ENCODE results near the gene ALG2. TPM values are rescaled to one million over a fixed set of nuclear protein-coding genes. Genes with fewer than 3 reads are reported as not detected.

The ALG2 gene
- polyA plus RNA-seq, 3 donors = 15.9 to 25.5 (median 23.6) TPM

DNA sequence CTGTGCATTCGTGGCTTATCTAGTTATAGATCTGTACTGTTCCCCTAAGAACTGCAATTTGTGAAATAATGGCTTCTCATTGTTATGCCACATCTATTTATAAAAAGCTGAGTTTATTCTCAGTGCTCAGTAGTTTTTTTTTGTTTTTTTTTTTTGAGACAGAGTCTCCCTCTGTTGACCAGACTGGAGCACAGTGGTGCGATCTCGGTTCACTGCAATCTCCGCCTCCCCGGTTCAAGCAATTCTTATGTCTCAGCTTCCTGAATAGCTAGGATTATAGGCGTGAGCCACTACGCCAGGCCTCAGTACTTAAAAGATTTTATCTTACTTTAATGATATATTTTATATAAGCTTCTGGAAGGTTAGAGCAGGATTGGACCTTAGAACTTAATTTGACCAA, 19.4 kb upstream of the ALG2 start:
- no peaks in the 10 kb centered on the region for H3K9me3 Mint-ChIP-seq
- WGBS (ENCODE audit: insufficient coverage) = no CpG with 5 or more reads among the region's 7 CpGs

DNA sequence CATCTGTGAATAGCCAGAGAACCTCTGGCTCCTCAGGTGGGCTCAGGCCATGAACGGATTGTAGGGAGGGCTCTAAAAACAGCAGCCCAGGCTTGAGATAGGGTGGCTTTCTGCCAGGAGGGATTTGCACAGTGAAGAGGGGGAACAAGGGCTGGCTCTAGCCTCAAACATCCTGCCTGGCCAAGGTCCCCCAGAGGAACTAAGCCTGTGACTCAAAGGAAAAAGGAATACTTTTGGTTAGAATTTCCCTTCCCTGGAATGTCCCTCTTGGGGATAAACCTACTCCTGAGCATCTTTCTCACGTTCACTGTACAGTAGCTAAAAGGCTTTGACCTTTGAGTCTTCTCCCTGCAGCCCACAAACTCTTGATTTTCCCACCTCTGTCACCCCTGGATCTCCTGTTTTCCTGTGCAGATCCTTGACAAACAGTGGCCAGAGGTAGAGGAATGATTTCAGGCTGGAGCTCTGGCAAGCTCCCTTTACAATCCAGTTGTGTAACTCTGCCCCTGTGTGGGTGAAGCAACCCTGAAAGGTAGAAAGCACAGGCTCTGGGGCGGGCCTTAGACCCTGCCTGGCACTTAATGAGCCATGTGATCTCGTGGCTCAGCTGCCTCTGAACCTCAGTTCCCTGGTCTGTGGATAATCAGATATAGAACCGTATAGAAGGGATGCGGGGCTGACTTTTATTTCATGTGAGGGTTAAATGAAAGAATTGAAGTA, 17.8 kb upstream of the ALG2 start:
- peaks cover 3 to 30% of the 10 kb centered on the region in 2 donors for H3K36me3 ChIP-seq (replicated peaks in 1 of 2; ENCODE audit: control insufficient read depth in 1 of 2, insufficient read depth in 2 of 2, low read length in 2 of 2)
- no peaks in the 10 kb centered on the region for H4K20me1 ChIP-seq (ENCODE audit: insufficient read depth, low read length)
- H3K27ac Mint-ChIP-seq = no peak overlapping the region
- no peak overlapping the region for H3K4me3 Mint-ChIP-seq
- no peaks in the 10 kb centered on the region for H3K79me2 ChIP-seq (ENCODE audit: insufficient read depth, low read length)
- WGBS (ENCODE audit: insufficient coverage) = 52% methylated on average over 3 of the region's 6 CpGs
- H3K9ac ChIP-seq (ENCODE audit: insufficient read depth, low read length, poor library complexity, severe bottlenecking) = no peak overlapping the region
- H3K36me3 Mint-ChIP-seq = peaks cover 31 to 37% of the 10 kb centered on the region in 2 donors
- H3K27me3 Mint-ChIP-seq (ENCODE audit: low read depth in 3 of 3) = peaks cover 0 to 1% (median 0%) of the 10 kb centered on the region in 3 donors
- no peaks in the 10 kb centered on the region for H3K9me3 ChIP-seq (replicated peaks in 1 of 2; ENCODE audit: control insufficient read depth in 1 of 2, insufficient read depth in 1 of 2, low read length in 2 of 2)
- no peak overlapping the region for H3K27ac ChIP-seq (ENCODE audit: low read depth in 1 of 2, low read length in 2 of 2)
- TF ChIP-seq, protein P1, sequence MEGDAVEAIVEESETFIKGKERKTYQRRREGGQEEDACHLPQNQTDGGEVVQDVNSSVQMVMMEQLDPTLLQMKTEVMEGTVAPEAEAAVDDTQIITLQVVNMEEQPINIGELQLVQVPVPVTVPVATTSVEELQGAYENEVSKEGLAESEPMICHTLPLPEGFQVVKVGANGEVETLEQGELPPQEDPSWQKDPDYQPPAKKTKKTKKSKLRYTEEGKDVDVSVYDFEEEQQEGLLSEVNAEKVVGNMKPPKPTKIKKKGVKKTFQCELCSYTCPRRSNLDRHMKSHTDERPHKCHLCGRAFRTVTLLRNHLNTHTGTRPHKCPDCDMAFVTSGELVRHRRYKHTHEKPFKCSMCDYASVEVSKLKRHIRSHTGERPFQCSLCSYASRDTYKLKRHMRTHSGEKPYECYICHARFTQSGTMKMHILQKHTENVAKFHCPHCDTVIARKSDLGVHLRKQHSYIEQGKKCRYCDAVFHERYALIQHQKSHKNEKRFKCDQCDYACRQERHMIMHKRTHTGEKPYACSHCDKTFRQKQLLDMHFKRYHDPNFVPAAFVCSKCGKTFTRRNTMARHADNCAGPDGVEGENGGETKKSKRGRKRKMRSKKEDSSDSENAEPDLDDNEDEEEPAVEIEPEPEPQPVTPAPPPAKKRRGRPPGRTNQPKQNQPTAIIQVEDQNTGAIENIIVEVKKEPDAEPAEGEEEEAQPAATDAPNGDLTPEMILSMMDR (IDR thresholded peaks at IDR 0.05) = no peak
- H3K27me3 ChIP-seq (ENCODE audit: control insufficient read depth in 2 of 2, insufficient read depth in 2 of 2, low read length in 2 of 2) = no peaks in the 10 kb centered on the region
- DNase-seq = no peak
- peaks cover 8 to 9% of the 10 kb centered on the region in 2 donors for H3K4me1 ChIP-seq (ENCODE audit: control insufficient read depth in 1 of 2, insufficient read depth in 2 of 2, low read length in 2 of 2)
- intact Hi-C loops (cut with micrococcal nuclease) = loop anchor here in 1 of 2 donors (10.0 kb wide), 1 partner anchor 45 kb away; no protein-coding TSS in a partner anchor
- no peaks in the 10 kb centered on the region for H3K9me3 Mint-ChIP-seq
- no peak overlapping the region for H2AFZ ChIP-seq (ENCODE audit: insufficient read depth, low read depth, low read length, poor library complexity, severe bottlenecking)
- H3K4me3 ChIP-seq (replicated peaks in 1 of 3; ENCODE audit: low read depth in 2 of 3, low read length in 3 of 3) = no peak overlapping the region
- no peak overlapping the region for H3K4me2 ChIP-seq (replicated peaks; ENCODE audit: extremely low read depth, low read length, poor library complexity, severe bottlenecking)
- H3K4me1 Mint-ChIP-seq = peaks cover 19% of the 10 kb centered on the region

More for the DNA sequence above, 19.4 kb upstream of the ALG2 start:
- no peaks in the 10 kb centered on the region for H3K27me3 ChIP-seq (ENCODE audit: control insufficient read depth in 2 of 2, insufficient read depth in 2 of 2, low read length in 2 of 2)
- no peak overlapping the region for H3K27ac Mint-ChIP-seq
- H4K20me1 ChIP-seq (ENCODE audit: insufficient read depth, low read length) = no peaks in the 10 kb centered on the region
- no peak overlapping the region for H3K4me3 ChIP-seq (replicated peaks in 1 of 3; ENCODE audit: low read depth in 2 of 3, low read length in 3 of 3)
- H3K27me3 Mint-ChIP-seq (ENCODE audit: low read depth in 3 of 3) = peaks cover 0 to 1% (median 0%) of the 10 kb centered on the region in 3 donors
- no peak overlapping the region for H2AFZ ChIP-seq (ENCODE audit: insufficient read depth, low read depth, low read length, poor library complexity, severe bottlenecking)
- no peak for DNase-seq
- H3K4me1 ChIP-seq (ENCODE audit: control insufficient read depth in 1 of 2, insufficient read depth in 2 of 2, low read length in 2 of 2) = peaks cover 12 to 16% of the 10 kb centered on the region in 2 donors
- H3K4me3 Mint-ChIP-seq = no peak overlapping the region
- TF ChIP-seq, protein P1 (IDR thresholded peaks at IDR 0.05) = no peak
- H3K9ac ChIP-seq (ENCODE audit: insufficient read depth, low read length, poor library complexity, severe bottlenecking) = no peak overlapping the region
- no peaks in the 10 kb centered on the region for H3K9me3 ChIP-seq (replicated peaks in 1 of 2; ENCODE audit: control insufficient read depth in 1 of 2, insufficient read depth in 1 of 2, low read length in 2 of 2)
- no peaks in the 10 kb centered on the region for H3K79me2 ChIP-seq (ENCODE audit: insufficient read depth, low read length)
- H3K27ac ChIP-seq (ENCODE audit: low read depth in 1 of 2, low read length in 2 of 2) = no peak overlapping the region
- H3K4me2 ChIP-seq (replicated peaks; ENCODE audit: extremely low read depth, low read length, poor library complexity, severe bottlenecking) = no peak overlapping the region
- peaks cover 3 to 25% of the 10 kb centered on the region in 2 donors for H3K36me3 ChIP-seq (replicated peaks in 1 of 2; ENCODE audit: control insufficient read depth in 1 of 2, insufficient read depth in 2 of 2, low read length in 2 of 2)
- H3K36me3 Mint-ChIP-seq = peaks cover 31 to 32% of the 10 kb centered on the region in 2 donors
- intact Hi-C loops (cut with micrococcal nuclease) = loop anchor here in 1 of 2 donors (10.0 kb wide), 1 partner anchor 46 kb away; no protein-coding TSS in a partner anchor
- H3K4me1 Mint-ChIP-seq = peaks cover 22% of the 10 kb centered on the region
